SU-DHL-6 (cell line): Measurements from ENCODE around the gene TBX3.

Source experiments
- H2AFZ ChIP-seq: fragments of 200-600 bp; sonication (generic); 2 replicates; pipeline ENCODE4 v1.6.1; 2014; ENCODE audit warnings: low read depth, mild to moderate bottlenecking, moderate library complexity, mixed read lengths, antibody characterized with exemption, low read length; ENCODE audit not compliant: severe bottlenecking
- H3F3A ChIP-seq: fragments of 200-600 bp; shearing (Covaris generic); 2 replicates; pipeline ENCODE4 v1.6.0; 2016; ENCODE audit warnings: antibody characterized with exemption, mild to moderate bottlenecking; ENCODE audit not compliant: insufficient read depth
- H3K27ac ChIP-seq: fragments of 200-600 bp; sonication (generic); 2 replicates; pipeline ENCODE4 v1.5.1; 2016; ENCODE audit warnings: low read depth, mild to moderate bottlenecking, low read length, moderate library complexity, mixed read lengths
- H3K27me3 ChIP-seq: fragments of 200-600 bp; sonication (generic), shearing (Covaris generic); 2 replicates; pipeline ENCODE4 v1.6.0; 2014; ENCODE audit warnings: mild to moderate bottlenecking, low read length
- H3K36me3 ChIP-seq: fragments of 200-600 bp; sonication (generic); 2 replicates; pipeline ENCODE4 v1.6.1; 2014; ENCODE audit warnings: mild to moderate bottlenecking, low read length, mixed read lengths
- H3K4me2 ChIP-seq: fragments of 300-600, 200-600 bp; shearing (Covaris generic), sonication (generic); 2 replicates; pipeline ENCODE4 v1.6.0; 2014; ENCODE audit warnings: low read length, low read depth, mild to moderate bottlenecking; ENCODE audit not compliant: poor library complexity, severe bottlenecking
- H3K4me3 ChIP-seq: fragments of 200-600 bp; sonication (generic); 2 replicates; pipeline ENCODE4 v1.5.1; 2014; ENCODE audit warnings: antibody characterized with exemption, low read length, mild to moderate bottlenecking, mixed read lengths; ENCODE audit not compliant: insufficient read depth, poor library complexity, severe bottlenecking
- H3K79me2 ChIP-seq: fragments of 200-600 bp; sonication (generic); 2 replicates; pipeline ENCODE4 v1.6.1; 2014; ENCODE audit warnings: mild to moderate bottlenecking, low read length, moderate library complexity; ENCODE audit not compliant: insufficient read depth
- H3K9ac ChIP-seq: fragments of 200-600 bp; sonication (generic); 2 replicates; pipeline ENCODE4 v1.7.0; 2014; ENCODE audit warnings: mild to moderate bottlenecking, low read length
- H3K9me2 ChIP-seq: fragments of 200-600 bp; sonication (generic); replicated peaks from 2 replicates; pipeline ENCODE4 v1.6.1; 2014; ENCODE audit warnings: low read length; ENCODE audit not compliant: insufficient read depth
- H3K9me3 ChIP-seq: fragments of 200-600 bp; sonication (generic); 2 replicates; pipeline ENCODE4 v1.6.1; 2014; ENCODE audit warnings: low read length, mixed read lengths; ENCODE audit not compliant: insufficient read depth
- H4K20me1 ChIP-seq: fragments of 200-600 bp; sonication (generic); 2 replicates; pipeline ENCODE4 v1.6.1; 2014; ENCODE audit warnings: low read depth, mild to moderate bottlenecking, antibody characterized with exemption, low read length, moderate library complexity, mixed read lengths
- CTCF ChIP-seq: fragments of 200-600 bp; sonication (generic); IDR thresholded peaks from one replicate; pipeline ENCODE4 v1.5.1; 2017; ENCODE audit warnings: antibody characterized with exemption, mild to moderate bottlenecking, low read length, moderate library complexity; ENCODE audit not compliant: insufficient read depth, poor library complexity, severe bottlenecking
- EZH2phosphoT487 ChIP-seq: fragments of 200-600 bp; sonication (generic), shearing (Covaris generic); conservative IDR thresholded peaks from 2 replicates; pipeline ENCODE4 v1.6.1; 2018; ENCODE audit warnings: mild to moderate bottlenecking, antibody characterized with exemption, low read length, moderate library complexity, mixed read lengths

The TBX3 gene

GRCh38 chr12:114704096-114704495 lies 20.1 kb upstream of the TBX3 start:
- Histone ChIP-seq H3K27ac (no peak overlapping the region), H3K4me2 (no peak overlapping the region), H3K9ac (no peak overlapping the region), H4K20me1 (no peaks in the 10 kb centered on the region), H3F3A (no peaks in the 10 kb centered on the region), H3K79me2 (no peaks in the 10 kb centered on the region), H3K9me2 (no peaks in the 10 kb centered on the region), H3K9me3 (no peaks in the 10 kb centered on the region), H3K36me3 (no peaks in the 10 kb centered on the region), H3K27me3 (no peaks in the 10 kb centered on the region), H2AFZ (no peak overlapping the region), H3K4me3 (no peak overlapping the region)
- no peak for TF ChIP-seq EZH2phosphoT487
- TF ChIP-seq CTCF: no peak

- Histone ChIP-seq H3F3A (no peaks in the 10 kb centered on the region), H4K20me1 (no peaks in the 10 kb centered on the region), H3K27me3 (no peaks in the 10 kb centered on the region), H3K9me3 (no peaks in the 10 kb centered on the region), H3K4me2 (no peak overlapping the region), H3K9me2 (no peaks in the 10 kb centered on the region), H3K9ac (no peak overlapping the region), H3K4me3 (no peak overlapping the region), H3K79me2 (no peaks in the 10 kb centered on the region), H2AFZ (no peak overlapping the region), H3K36me3 (no peaks in the 10 kb centered on the region), H3K27ac (no peak overlapping the region)
- TF ChIP-seq EZH2phosphoT487 (no peak), CTCF (no peak)
Observed at GRCh38 chr12:114703060-114703493, 19.1 kb upstream of the TBX3 start.

GRCh38 chr12:114702462-114702861 lies 18.5 kb upstream of the TBX3 start:
- no peaks in the 10 kb centered on the region for H3K9me2 ChIP-seq
- H3K27me3 ChIP-seq: no peaks in the 10 kb centered on the region
- H4K20me1 ChIP-seq: no peaks in the 10 kb centered on the region
- H3K36me3 ChIP-seq: no peaks in the 10 kb centered on the region
- no peak overlapping the region for H3K4me3 ChIP-seq
- H3K4me2 ChIP-seq: no peak overlapping the region
- TF ChIP-seq CTCF: no peak
- TF ChIP-seq EZH2phosphoT487: no peak
- no peaks in the 10 kb centered on the region for H3K79me2 ChIP-seq
- no peak overlapping the region for H3K27ac ChIP-seq
- H2AFZ ChIP-seq: no peak overlapping the region
- no peaks in the 10 kb centered on the region for H3K9me3 ChIP-seq
- H3K9ac ChIP-seq: no peak overlapping the region
- no peaks in the 10 kb centered on the region for H3F3A ChIP-seq

- no peak for TF ChIP-seq CTCF
- no peak for TF ChIP-seq EZH2phosphoT487
- no peak overlapping the region for H3K4me3 ChIP-seq
- H3K4me2 ChIP-seq: no peak overlapping the region
- H3K9ac ChIP-seq: no peak overlapping the region
- H4K20me1 ChIP-seq: no peaks in the 10 kb centered on the region
- H3K9me2 ChIP-seq: no peaks in the 10 kb centered on the region
- no peaks in the 10 kb centered on the region for H3F3A ChIP-seq
- no peaks in the 10 kb centered on the region for H3K36me3 ChIP-seq
- no peaks in the 10 kb centered on the region for H3K27me3 ChIP-seq
- no peak overlapping the region for H3K27ac ChIP-seq
- H3K9me3 ChIP-seq: no peaks in the 10 kb centered on the region
- H3K79me2 ChIP-seq: no peaks in the 10 kb centered on the region
- H2AFZ ChIP-seq: no peak overlapping the region
Observed at GRCh38 chr12:114701553-114701952, 17.6 kb upstream of the TBX3 start.
